NCI-H526 treated with DMSO at 0.1 percent for 48 hours (cell line): ENCODE results near the gene RANBP2.
"Not testable (repeated sequence)": the region's sequence is repeated elsewhere in the genome, so short reads cannot be mapped to it uniquely, and the experiment has no call there.

Experiments used
- DNase-seq: peaks from one replicate; lab custom pipeline; 2025; lab: John Stamatoyannopoulos, UW

Gene RANBP2

DNA sequence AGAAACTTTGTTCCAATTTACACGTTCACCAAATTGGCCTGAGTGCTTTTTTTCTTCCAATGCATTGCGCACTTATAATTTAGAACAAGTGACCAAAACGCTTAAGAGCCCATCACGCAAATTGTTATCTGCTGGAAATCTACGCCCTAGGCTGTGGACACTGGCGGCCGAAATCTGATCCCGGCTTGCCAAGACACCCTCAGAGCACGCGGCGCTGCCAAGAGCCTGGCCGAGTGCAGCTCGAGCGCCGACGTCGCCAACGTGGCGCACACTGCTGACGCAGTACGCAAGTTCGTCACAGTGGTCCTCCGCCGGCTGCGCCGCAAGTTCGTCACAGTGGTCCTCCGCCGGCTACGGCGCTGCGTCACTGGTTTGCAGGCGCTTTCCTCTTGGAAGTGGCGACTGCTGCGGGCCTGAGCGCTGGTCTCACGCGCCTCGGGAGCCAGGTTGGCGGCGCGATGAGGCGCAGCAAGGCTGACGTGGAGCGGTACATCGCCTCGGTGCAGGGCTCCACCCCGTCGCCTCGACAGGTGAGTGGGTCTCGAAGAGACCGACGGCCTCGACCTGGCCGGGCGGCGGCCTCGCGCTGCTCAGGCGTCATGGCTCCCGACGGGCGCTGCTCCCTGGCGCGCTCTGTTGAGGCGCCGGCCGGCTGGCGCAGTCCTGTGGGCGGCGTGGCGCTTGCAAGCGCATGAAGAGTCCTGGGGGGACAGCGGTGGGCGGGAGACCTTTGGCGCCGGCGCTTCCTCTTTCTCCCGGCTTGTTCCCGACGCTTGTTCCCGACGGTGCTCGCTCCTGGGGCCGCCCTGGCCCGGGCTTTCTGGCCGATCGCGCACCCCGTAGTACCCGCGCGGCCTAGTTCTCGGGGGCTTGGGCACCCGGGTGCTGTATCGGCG lies at the start of gene RANBP2:
TSS of gene RANBP2 (plus strand) at position 334 of the 896 bp plus-strand sequence. CDS start at position 459, 125 bp downstream.
- DNase-seq: peak; percentile 93

DNA sequence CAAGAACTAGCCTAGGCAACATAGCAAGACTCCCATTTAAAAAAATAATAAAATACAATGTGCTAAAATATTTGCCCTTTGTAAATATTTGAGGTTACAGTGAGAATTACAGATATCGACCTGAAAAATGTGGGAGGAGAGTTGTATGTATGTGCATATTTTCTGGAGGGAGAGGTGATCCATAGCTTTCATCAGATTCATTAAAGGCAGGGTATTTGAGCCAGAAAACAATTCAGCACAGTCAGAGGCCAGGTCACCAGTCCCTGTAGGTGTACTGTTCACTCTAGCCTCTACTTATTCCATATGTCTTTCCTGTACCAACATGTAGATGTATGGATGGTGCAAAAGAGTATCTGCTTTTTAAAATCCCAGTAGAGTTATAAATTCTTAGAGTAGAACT lies 49.0 kb upstream of the RANBP2 start:
- DNase-seq: not testable (repeated sequence)

DNA sequence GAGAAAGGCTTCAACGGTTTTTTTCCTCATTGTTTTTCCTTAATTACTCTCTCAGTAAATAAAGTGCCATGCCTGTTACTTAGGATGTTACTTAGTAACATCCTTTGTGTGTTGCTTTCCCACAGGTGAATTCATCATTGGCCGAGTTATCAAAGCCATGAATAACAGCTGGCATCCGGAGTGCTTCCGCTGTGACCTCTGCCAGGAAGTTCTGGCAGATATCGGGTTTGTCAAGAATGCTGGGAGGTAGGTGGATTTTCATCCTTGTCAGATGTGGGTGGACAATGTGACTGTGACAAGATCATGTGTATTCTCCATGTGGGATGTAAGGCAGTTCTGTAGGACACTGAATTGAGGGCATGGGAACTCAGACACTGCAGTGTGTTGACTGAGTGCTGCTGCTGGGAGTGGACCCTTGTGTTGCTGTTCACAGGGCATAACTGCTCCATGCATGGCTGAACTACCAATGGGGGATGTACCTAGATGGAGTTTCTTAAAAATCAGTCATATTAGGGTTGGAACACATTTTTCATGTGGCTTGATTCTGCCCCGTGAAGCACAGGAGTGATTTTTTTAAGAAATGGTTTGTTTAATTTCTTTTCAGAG lies 47.0 kb upstream of the RANBP2 start:
- DNase-seq: not testable (repeated sequence)

DNA sequence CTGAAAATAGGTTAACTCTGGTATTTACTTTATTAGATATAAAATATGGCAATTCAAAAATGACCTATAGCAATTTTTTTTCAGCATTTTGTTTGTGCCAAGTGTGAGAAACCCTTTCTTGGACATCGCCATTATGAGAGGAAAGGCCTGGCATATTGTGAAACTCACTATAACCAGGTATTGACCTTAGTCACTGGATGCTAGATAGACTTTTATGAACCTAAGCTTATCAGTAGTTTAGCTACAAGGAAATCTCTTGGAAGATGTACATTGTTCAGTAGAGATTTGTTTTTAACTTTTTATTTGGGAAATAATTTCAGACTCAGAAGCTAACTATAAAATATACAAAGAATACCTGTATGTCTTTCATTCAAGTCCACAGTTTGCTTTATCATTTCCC lies 42.8 kb upstream of the RANBP2 start:
- not testable (repeated sequence) for DNase-seq

DNA sequence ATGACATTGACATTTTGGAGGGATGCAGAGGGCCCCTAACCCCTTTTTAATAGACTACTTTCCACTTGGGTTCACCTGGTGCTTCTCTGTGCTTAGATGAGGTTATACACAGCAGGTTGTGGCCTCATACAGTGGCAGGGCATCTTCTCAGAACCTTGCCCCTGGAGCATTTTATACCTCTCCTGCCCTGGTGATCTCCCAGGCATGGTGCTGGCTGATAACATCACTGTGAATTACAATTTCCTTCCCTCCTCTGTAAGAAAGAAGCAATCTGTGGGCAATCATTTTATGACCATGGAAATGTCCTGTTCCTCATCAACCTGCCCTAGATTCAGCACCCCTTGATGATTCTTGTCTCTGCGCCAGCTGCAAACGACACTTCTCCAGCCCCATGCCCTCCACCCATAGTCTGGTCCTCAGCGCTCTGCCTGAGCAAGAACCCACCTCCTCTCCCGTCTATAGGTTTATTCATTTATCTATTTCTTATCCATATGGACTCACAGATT lies 42.0 kb upstream of the RANBP2 start:
- DNase-seq: not testable (repeated sequence)

DNA sequence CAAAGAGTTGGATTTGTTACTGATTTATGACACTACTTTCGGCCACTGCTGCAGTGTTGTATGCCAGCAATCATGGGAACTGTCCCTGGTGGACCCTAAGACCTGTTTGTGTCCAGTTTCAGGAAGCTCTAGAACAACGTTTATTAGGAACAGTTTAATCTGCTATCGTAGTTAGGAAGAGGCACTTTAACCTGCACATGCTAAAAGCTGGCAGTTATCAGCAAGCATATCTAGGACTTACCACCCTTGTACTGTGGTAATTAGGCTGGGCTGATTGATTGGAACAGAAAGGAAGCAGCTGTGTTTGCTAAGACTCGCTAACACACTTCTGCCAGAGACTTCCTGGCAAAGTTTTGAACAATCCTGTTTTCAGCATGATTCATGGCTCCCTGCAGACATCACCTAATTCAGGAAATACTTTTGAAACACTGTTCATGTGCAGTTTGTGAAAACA lies 41.1 kb upstream of the RANBP2 start:
- DNase-seq: not testable (repeated sequence)

DNA sequence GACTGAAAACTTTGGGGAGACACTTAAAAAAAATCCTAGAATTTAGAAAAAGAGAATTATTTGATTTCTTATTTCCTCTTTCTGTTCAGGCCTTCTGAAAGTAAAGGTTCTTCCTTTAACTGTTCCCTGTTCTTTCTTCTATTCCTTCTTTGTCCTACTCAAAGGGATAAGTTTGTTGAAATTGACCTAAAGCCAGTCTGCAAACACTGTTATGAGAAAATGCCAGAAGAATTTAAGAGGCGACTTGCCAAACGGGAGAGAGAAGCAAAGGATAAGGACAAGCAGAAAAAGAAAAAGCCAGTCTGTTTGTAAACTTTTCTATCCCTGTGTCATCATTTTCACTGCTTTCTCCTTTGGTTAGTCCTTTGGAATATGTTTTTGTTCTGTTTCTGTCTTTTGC lies 38.5 kb upstream of the RANBP2 start:
- not testable (repeated sequence) for DNase-seq

DNA sequence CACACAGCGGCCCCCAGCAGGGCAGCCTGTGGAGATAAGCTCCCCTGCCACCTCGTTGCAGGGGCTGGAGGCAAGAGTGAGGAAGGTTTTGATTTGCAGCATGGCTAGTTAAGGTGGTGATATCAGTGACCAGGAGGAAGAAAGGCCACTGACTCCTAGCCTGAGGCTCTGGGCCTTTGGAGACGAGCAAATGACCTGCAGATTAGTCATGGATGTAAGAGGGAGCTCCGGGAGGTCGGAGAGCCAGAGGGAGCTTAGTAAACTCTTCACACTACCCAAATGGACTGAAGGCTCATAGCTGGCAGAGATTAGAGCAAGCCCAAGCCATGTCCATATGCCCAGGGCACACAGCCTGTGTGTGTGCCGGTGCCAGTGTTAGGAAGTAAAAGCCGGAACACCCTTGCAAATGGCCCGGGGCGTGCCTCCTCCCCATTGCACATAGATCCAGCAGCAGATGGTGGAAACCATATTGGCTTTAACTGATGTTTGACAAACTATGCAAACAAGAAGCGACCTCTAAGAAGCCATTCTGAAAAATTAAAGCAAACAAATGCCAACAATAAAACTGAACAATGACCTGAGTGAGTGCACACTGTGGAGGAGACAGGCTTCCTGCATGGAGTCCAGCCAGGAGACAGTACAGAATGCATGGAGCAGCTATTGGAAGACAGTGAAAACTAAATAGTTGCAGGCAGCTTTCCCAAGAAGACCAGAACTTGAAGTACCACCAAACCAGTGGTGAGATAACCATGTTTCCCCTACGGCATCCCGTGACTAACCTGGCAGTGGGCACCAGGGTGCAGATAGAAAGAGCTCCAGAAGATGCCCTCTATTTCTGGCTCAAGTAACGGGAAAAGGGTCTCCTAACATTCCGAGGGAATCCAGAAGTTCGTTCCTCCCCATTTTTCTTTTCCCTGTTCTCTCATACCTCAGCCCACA lies 30.2 kb upstream of the RANBP2 start:
- not testable (repeated sequence) for DNase-seq

DNA sequence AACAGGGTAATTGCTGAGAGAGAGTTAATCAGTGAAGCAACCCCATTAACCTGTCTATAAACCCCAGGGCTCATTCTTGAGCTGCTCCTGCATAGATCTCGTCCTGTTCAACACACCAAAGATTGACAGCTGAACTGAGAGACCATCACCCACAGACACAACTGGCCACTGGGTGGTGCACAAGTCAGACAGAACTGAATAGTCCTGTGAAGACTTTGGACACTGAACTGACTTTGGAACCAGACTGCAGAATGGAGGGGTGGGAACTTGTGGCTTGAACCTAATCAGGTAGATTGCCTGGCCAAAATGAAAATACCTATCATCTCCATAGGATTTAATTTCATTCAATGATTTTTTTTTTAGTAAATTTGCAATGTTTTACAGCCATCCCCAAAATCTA lies 29.3 kb upstream of the RANBP2 start:
- DNase-seq: not testable (repeated sequence)

DNA sequence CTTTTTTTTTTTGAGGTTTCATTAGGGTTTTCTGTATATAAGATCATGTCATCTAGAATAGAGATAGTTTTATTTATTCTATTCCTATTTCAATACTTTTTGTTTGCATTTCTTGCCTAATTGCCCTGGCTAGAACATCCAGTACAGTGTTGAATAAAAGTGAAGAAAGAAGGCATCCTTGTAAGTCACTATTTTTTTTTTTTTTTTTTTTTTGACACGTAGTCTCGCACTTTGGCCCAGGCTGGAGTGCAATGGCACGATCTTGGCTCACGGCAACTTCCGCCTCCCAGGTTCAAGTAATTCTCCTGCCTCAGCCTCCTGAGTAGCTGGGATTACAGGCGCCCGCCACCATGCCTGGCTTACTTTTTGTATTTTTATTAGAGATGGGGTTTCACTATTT lies 27.8 kb upstream of the RANBP2 start:
- DNase-seq: no peak

DNA sequence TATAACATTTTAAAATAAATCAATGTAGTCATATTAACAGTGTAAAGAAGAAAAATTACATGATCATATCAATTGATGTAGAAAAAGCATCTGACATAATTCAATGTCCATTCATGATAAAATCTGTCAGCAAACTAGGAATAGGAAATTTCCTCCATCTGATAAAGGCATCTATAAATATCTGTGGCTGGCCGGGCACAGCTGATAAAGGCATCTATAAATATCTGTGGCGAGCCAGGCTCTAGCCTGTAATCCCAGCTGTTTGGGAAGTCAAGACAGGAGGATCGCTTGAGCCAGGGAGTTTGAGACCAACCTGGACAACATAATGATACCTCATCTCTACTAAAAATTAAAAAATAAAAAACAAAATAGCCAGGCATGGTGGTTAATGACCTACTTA lies 18.1 kb upstream of the RANBP2 start:
- DNase-seq: no peak

DNA sequence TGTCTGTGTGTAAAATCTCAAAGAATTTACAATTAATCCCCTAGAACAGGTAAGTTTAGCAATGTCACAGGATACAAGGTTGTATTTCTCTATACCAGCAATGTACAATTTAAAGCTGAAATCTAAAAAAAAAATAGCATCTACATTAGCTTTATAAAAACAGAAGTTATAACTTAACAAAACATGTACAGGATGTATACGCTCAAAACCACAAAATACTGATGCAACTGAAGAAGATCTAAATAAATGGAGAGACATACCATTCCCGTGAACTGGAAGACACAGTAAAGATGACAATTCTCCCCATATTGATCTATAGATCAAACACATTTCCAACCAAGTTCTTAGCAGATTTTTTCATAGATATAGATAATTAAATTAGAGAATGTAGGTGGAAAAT lies 17.5 kb upstream of the RANBP2 start:
- DNase-seq: no peak

DNA sequence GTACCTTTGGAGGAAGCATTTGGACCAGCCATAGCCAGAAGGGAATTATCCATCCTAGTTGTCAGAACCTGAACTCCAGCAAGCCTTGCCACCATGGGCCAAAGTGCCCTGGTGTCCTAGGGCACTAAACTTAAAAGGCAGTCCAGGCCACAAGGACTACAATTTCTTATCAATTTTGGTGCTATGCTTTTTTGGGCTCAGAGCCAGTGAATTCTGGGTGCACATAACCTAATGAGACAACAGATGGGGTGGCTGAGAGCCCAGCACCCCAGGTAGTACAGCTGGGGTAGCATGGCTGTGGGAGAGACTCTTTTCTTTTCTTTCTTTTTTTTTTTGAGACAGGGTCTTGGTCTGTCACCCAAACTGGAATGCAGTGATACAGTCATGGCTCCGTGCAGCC lies 14.4 kb upstream of the RANBP2 start:
- DNase-seq: no peak

DNA sequence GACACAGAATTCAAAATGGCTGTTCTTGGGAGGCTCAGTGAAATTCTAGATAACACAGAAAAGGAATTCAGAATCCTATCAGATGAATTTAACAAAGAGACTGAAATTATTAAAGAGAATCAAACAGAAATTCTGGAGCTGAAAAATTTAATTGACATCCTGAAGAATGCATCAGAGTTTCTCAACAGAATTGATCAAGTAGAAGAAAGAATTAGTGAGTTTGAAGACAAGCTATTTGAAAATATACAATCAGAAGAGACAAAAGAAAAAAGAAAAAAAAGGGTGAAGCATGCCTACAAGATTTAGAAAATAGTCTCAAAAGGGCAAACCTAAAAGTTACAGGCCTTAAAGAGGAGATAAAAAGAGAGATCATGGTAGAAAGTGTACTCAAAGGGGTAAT lies 12.0 kb upstream of the RANBP2 start:
- no peak for DNase-seq

DNA sequence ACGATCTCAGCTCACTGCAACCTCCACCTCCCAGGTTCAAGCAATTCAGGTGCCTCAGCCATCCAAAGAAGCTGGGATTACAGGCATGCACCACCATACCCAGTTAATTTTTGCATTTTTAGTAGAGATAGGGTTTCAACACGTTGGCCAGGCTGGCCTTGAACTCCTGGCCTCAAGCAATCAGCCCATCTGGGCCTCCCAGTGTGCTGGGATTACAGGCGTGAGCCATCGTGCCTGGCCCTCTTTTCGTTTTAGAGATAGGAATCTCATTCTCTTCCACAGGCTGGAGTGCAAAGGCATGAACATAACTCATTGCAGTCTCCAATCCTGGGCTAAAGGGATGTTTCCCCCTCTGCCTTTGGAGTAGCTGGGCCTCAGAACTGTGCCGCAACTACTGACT lies 2.3 kb upstream of the RANBP2 start:
- not testable (repeated sequence) for DNase-seq

DNA sequence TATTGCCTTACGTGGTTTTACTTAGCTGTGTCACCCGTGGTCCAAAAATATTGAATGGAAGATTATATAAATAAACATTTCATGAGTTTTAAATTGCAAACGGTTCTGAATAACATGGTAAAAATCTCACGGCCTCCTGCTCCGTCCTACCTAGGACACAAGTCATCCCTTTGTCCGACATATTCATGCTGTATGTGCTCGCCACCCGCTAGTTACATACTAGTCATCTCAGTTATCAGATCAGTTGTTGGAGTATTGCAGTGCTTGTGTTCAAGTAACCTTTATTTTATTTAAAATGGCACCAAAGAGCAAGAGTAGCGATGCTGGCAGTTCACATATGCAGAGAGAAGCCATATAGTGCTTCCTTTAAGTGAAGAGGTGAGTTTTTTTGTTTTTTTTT lies 6.8 kb downstream of the RANBP2 start:
- DNase-seq: not testable (repeated sequence)

DNA sequence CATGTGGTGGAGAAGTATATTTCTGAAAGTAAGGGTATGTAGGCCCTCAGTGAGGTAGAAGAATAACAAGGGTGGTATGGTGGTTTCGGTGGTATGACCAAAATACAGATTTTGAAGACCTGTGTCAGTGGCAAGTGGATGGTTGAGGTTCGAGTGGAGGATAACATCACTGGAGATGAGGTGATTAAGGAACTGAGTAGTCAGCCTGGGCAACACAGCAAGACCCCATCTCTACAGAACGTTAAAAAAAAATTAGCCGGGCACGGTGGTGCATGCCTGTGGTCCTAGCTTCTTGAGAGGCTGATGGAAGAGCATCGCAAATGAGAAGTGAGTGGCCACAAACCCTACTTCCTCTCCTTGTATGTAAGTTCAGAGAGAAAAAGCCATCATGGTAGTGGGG lies 15.4 kb downstream of the RANBP2 start:
- not testable (repeated sequence) for DNase-seq

DNA sequence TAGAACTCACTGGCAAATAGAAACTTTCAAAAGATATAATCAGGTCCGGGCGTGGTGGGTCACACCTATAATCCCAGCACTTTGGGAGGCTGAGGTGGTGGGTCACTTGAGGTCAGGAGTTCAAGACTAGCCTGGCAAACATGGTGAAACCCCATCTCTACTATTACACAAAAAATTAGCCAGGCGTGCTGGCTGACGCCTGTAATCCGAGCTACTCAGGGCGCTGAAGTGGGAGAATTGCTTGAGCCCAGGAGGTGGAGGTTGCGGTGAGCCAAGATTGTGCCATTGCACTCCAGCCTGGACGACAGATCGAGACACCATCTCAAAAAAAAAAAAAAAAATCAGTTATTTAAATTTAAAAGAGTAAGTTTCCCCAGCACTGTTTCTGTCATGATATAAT lies 38.7 kb downstream of the RANBP2 start:
- DNase-seq: not testable (repeated sequence)

DNA sequence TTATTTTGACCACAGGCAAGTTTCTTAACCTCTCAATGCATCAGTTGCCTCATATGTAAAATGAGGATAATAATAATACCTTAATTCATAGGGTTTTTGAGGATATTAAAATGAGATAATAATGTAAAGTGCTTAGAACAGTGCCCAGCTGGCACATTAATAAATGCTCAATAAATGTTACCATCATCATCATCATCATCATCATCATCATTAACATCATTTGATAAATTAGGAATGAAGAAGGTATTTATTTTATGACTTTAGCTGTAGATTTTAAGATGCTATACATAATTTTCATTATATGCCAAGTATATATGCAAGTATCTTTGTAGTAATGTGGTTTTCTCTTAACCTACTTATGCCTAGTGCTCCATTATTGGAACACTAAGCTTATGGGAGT lies 43.3 kb downstream of the RANBP2 start:
- DNase-seq: not testable (repeated sequence)

DNA sequence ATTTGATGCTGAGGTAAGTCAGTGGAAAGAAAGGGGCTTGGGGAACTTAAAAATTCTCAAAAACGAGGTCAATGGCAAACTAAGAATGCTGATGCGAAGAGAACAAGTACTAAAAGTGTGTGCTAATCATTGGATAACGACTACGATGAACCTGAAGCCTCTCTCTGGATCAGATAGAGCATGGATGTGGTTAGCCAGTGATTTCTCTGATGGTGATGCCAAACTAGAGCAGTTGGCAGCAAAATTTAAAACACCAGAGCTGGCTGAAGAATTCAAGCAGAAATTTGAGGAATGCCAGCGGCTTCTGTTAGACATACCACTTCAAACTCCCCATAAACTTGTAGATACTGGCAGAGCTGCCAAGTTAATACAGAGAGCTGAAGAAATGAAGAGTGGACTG lies 47.4 kb downstream of the RANBP2 start:
- not testable (repeated sequence) for DNase-seq

DNA sequence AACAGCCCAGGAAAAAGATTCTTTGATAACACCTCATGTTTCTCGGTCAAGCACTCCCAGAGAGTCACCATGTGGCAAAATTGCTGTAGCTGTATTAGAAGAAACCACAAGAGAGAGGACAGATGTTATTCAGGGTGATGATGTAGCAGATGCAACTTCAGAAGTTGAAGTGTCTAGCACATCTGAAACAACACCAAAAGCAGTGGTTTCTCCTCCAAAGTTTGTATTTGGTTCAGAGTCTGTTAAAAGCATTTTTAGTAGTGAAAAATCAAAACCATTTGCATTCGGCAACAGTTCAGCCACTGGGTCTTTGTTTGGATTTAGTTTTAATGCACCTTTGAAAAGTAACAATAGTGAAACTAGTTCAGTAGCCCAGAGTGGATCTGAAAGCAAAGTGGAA lies 48.6 kb downstream of the RANBP2 start:
- not testable (repeated sequence) for DNase-seq

DNA sequence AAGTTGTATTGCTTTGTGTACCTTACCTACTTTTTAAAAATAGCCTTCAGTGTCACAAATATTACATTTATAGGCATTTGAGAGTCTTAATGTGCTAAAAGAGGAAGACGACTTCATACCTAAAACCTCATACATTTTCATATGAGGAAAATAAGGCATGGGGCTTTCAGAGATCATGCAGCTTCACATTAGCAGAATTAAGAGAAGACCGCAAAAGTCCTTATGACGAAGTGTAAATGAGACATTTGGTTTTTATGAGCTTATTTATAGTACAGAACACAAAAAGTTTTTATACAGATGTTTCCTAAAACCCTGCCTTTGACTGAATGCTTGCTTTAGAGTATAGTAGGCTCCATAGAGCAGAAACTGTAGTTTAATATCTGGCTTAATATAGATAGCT lies 57.2 kb downstream of the RANBP2 start:
- no peak for DNase-seq
